IMR-90 (cell line): Measurements from ENCODE around the gene ARMC3. TPM values are rescaled to one million over a fixed set of nuclear protein-coding genes. Genes with fewer than 3 reads are reported as not detected.

Experiments used
- ATAC-seq: fragments of 200-7000 bp; cut with Tn5 transposase; 2 replicates; pipeline ENCODE4 v1.9.1; 2020; ENCODE audit warnings: low read depth, mild to moderate bottlenecking, moderate library complexity
- BruUV-seq: library from RNA; stranded (reverse); fragments of 400-500 nt; replicated peaks from 2 replicates; lab custom pipeline; 2021; lab: Mats Ljungman, UMichigan
- CTCF ChIA-PET: fragments of 300-600 bp; formaldehyde crosslinking; extraction: SDS; loops from one replicate; lab custom pipeline; 2021; ENCODE audit warnings: antibody characterized with exemption; lab: Yijun Ruan, JAX
- POLR2A ChIA-PET: fragments of 300-600 bp; sonication (Branson Sonifier 250); formaldehyde crosslinking; loops from one replicate; lab custom pipeline; 2022; ENCODE audit warnings: antibody characterized with exemption; ENCODE audit not compliant: unreplicated experiment; lab: Charles Lee
- DNase-seq: peaks from one replicate; pipeline ENCODE4 v3.0.0; 2013
- H2AFZ ChIP-seq: replicated peaks from 2 replicates; pipeline ENCODE3; 2013; ENCODE audit warnings: low read length, mild to moderate bottlenecking; ENCODE audit not compliant: poor library complexity
- H2AK5ac ChIP-seq: 2 replicates; pipeline ENCODE4 v1.6.1; 2013; ENCODE audit warnings: low read depth, low read length, inconsistent platforms
- H2AK9ac ChIP-seq: replicated peaks from 2 replicates; pipeline ENCODE3; 2013; ENCODE audit warnings: mild to moderate bottlenecking, low read depth, low read length, moderate library complexity; ENCODE audit not compliant: poor library complexity
- H2BK120ac ChIP-seq: 2 replicates; pipeline ENCODE4 v1.6.1; 2013; ENCODE audit warnings: low read depth, low read length, inconsistent platforms
- H2BK15ac ChIP-seq: 3 replicates; pipeline ENCODE4 v1.6.1; 2013; ENCODE audit warnings: low read depth, low read length, inconsistent platforms
- H2BK20ac ChIP-seq: 2 replicates; pipeline ENCODE4 v1.6.1; 2013; ENCODE audit warnings: low read depth, mild to moderate bottlenecking, inconsistent platforms, low read length, moderate library complexity
- H2BK5ac ChIP-seq: 2 replicates; pipeline ENCODE4 v1.6.1; 2013; ENCODE audit warnings: mild to moderate bottlenecking, low read depth, low read length, inconsistent platforms; ENCODE audit not compliant: poor library complexity, severe bottlenecking
- H3K14ac ChIP-seq: replicated peaks from 2 replicates; pipeline ENCODE4 v1.6.1; 2013; ENCODE audit warnings: low read depth, low read length, inconsistent platforms
- H3K18ac ChIP-seq: 2 replicates; pipeline ENCODE4 v1.6.1; 2013; ENCODE audit warnings: low read depth, low read length, control low read depth
- H3K23ac ChIP-seq: 2 replicates; pipeline ENCODE4 v1.6.1; 2013; ENCODE audit warnings: low read depth, low read length, inconsistent platforms
- H3K27ac ChIP-seq: 2 replicates; pipeline ENCODE4 v1.5.1; 2013; ENCODE audit warnings: mild to moderate bottlenecking, control low read depth, low read length; ENCODE audit not compliant: insufficient read depth
- H3K27me3 ChIP-seq: 2 replicates; pipeline ENCODE4 v1.6.1; 2013; ENCODE audit warnings: low read length; ENCODE audit not compliant: control insufficient read depth, insufficient read depth
- H3K36me3 ChIP-seq: 2 replicates; pipeline ENCODE4 v1.6.1; 2013; ENCODE audit warnings: low read length, mixed read lengths; ENCODE audit not compliant: control insufficient read depth, insufficient read depth
- H3K4ac ChIP-seq: 2 replicates; pipeline ENCODE4 v1.6.1; 2013; ENCODE audit warnings: low read depth, low read length, inconsistent platforms
- H3K4me1 ChIP-seq: 2 replicates; pipeline ENCODE4 v1.6.1; 2013; ENCODE audit warnings: low read length, mixed read lengths; ENCODE audit not compliant: control insufficient read depth, insufficient read depth
- H3K4me2 ChIP-seq: 2 replicates; pipeline ENCODE4 v1.6.1; 2013; ENCODE audit warnings: low read depth, mild to moderate bottlenecking, control low read depth, low read length, moderate library complexity
- H3K4me3 ChIP-seq: 2 replicates; pipeline ENCODE4 v1.5.1; 2013; ENCODE audit warnings: low read depth, mild to moderate bottlenecking, control low read depth, low read length, moderate library complexity; ENCODE audit not compliant: insufficient read depth
- H3K56ac ChIP-seq: 2 replicates; pipeline ENCODE4 v1.6.1; 2013; ENCODE audit warnings: low read length, inconsistent platforms; ENCODE audit not compliant: insufficient read depth; ENCODE audit errors: extremely low read depth
- H3K79me1 ChIP-seq, 2 experiments: 2 replicates each; pipeline ENCODE4 v1.6.1; 2013; ENCODE audit warnings: low read length in 2 of 2, inconsistent platforms in 1 of 2, low read depth in 1 of 2
- H3K9ac ChIP-seq: 2 replicates; pipeline ENCODE4 v1.6.1; 2013; ENCODE audit warnings: low read depth, low read length, control low read depth
- H3K9me1 ChIP-seq: 2 replicates; pipeline ENCODE4 v1.6.1; 2013; ENCODE audit warnings: low read length, inconsistent platforms; ENCODE audit not compliant: insufficient read depth
- H3K9me3 ChIP-seq: 2 replicates; pipeline ENCODE4 v1.6.1; 2013; ENCODE audit warnings: low read length; ENCODE audit not compliant: control insufficient read depth, insufficient read depth
- H4K20me1 ChIP-seq: 2 replicates; pipeline ENCODE4 v1.6.1; 2013; ENCODE audit warnings: low read length, inconsistent platforms; ENCODE audit not compliant: insufficient read depth
- H4K5ac ChIP-seq: 2 replicates; pipeline ENCODE4 v1.6.1; 2013; ENCODE audit warnings: mild to moderate bottlenecking, low read depth, low read length, control low read depth
- H4K8ac ChIP-seq, 2 experiments: 2 replicates each; pipeline ENCODE4 v1.6.1; 2013; ENCODE audit warnings: low read depth in 2 of 2, low read length in 2 of 2, control low read depth in 1 of 2, inconsistent platforms in 1 of 2
- H4K91ac ChIP-seq: 2 replicates; pipeline ENCODE4 v1.6.1; 2013; ENCODE audit warnings: low read depth, low read length, inconsistent platforms; ENCODE audit not compliant: insufficient read depth
- CTCF ChIP-seq: conservative IDR thresholded peaks from 2 replicates; pipeline ENCODE4 v1.5.1; 2012; ENCODE audit warnings: mild to moderate bottlenecking, low read depth, low read length, improper control_type of control experiment
- MAFK ChIP-seq: IDR thresholded peaks from 2 replicates; pipeline ENCODE4 v1.6.1; 2012; ENCODE audit warnings: low read depth, low read length, improper control_type of control experiment
- RCOR1 ChIP-seq: IDR thresholded peaks from 2 replicates; pipeline ENCODE4 v1.6.1; 2012; ENCODE audit warnings: mild to moderate bottlenecking, low read length, improper control_type of control experiment; ENCODE audit not compliant: insufficient replicate concordance
- RFX5 ChIP-seq: IDR thresholded peaks from 2 replicates; pipeline ENCODE4 v1.8.0; 2012; ENCODE audit warnings: low read depth, mild to moderate bottlenecking, low read length, moderate library complexity
- WGBS, 2 experiments: methylation state at CpG; one replicate each; pipeline versions ENCODE4 v1.1.5 to v1.1.7; 2013; ENCODE audit warnings: missing lambda C conversion rate in 2 of 2; ENCODE audit not compliant: insufficient read length in 1 of 2; ENCODE audit errors: extremely low coverage in 2 of 2; 5-methylcytosine and 5-hydroxymethylcytosine counted together
- dilution Hi-C: fragments of 300-500 bp; cut with HindIII; formaldehyde crosslinking; loops from one replicate; pipeline ENCODE4 v1.14.3; 2018; ENCODE audit warnings: low sequenced_read_pairs; ENCODE audit not compliant: unreplicated experiment
- in situ Hi-C: fragments of 300-500 bp; cut with MboI; formaldehyde crosslinking; loops from 3 replicates; pipeline ENCODE4 v1.14.3; 2019; ENCODE audit warnings: low sequenced_read_pairs, inconsistent platforms, mixed read lengths
- intact Hi-C: fragments of 100-400 bp; cut with micrococcal nuclease; formaldehyde crosslinking; loops from 2 replicates; pipeline ENCODE4 v1.10.0; 2022
- polyA plus RNA-seq, 3 experiments: library from polyadenylated mRNA; depleted of rRNA; stranded (reverse); fragments of >200 nt; gene quantifications; 2 replicates each; pipeline ENCODE4 v1.2.3, GENCODE V29; 2012; ENCODE audit warnings: low replicate concordance in 1 of 3
- total RNA-seq: library from RNA; depleted of rRNA; stranded (reverse); fragments of >200 nt; gene quantifications from 2 replicates; pipeline ENCODE4 v1.2.3, GENCODE V29; 2012

ARMC3 gene
- total and polyA plus RNA-seq, 2 of the 4 experiments (the other 2 are of a cell fraction), result not detected

- Histone ChIP-seq H4K5ac (no peak overlapping the region), H2BK20ac (no peak overlapping the region), H2AFZ (no peak overlapping the region), H3K9me3 (no peaks in the 10 kb centered on the region), H3K4me1 (no peaks in the 10 kb centered on the region), H2BK120ac (no peak overlapping the region), H4K91ac (no peak overlapping the region), H3K4me3 (no peak overlapping the region), H2BK15ac (no peak overlapping the region), H4K8ac (no peak overlapping the region), H3K9ac (no peak overlapping the region), H3K9me1 (no peaks in the 10 kb centered on the region), H3K27me3 (no peaks in the 10 kb centered on the region), H2AK5ac (no peak overlapping the region), H3K56ac (no peak overlapping the region), H3K36me3 (no peaks in the 10 kb centered on the region), H4K20me1 (no peaks in the 10 kb centered on the region), H3K79me1 (no peaks in the 10 kb centered on the region), H3K27ac (no peak overlapping the region), H3K14ac (no peak overlapping the region), H2BK5ac (no peak overlapping the region), H3K18ac (no peak overlapping the region), H3K4me2 (no peak overlapping the region), H3K4ac (no peak overlapping the region), H2AK9ac (no peak overlapping the region), H3K23ac (no peak overlapping the region)
- ChIA-PET POLR2A (no interaction called here), CTCF (interaction anchor here (0.6 kb wide), 1 partner anchor 1885 kb away, joined by 3 read pairs; no protein-coding TSS in a partner anchor)
- intact Hi-C loops (no loop called here), in situ Hi-C loops (no loop called here), dilution Hi-C loops (no loop called here)
- ATAC-seq (no peak), DNase-seq (no peak)
- no TSS peak for BruUV-seq
- 49% methylated on average over 5 of the region's 6 CpGs; no CpG with 5 or more reads in 1 of the 2 experiments for WGBS, 2 experiments
- TF ChIP-seq RCOR1 (no peak), MAFK (no peak), CTCF (no peak), RFX5 (no peak)
Measured at GRCh38 chr10:23019633-23020032, 91.8 kb downstream of the ARMC3 start.
